Endothelial cell of umbilical vein (primary cell): ENCODE results near the gene TNRC6C. TPM values are rescaled to one million over a fixed set of nuclear protein-coding genes. Genes with fewer than 3 reads are reported as not detected.
"Not testable (repeated sequence)": the region's sequence is repeated elsewhere in the genome, so short reads cannot be mapped to it uniquely, and the experiment has no call there.

Experiments used
- BruUV-seq: library from RNA; stranded (reverse); fragments of 400-500 nt; replicated peaks from 2 replicates; lab custom pipeline; 2021; lab: Mats Ljungman, UMichigan
- CTCF ChIA-PET: fragments of 300-600, 350-600 bp; sonication (Branson Sonifier 250); formaldehyde crosslinking; loops from one replicate; lab custom pipeline; 2021; ENCODE audit warnings: antibody characterized with exemption, inconsistent platforms; lab: Charles Lee
- POLR2A ChIA-PET: fragments of 300-600, 350-600 bp; sonication (Branson Sonifier 250); formaldehyde crosslinking; loops from one replicate; lab custom pipeline; 2021; ENCODE audit warnings: antibody characterized with exemption, inconsistent platforms; lab: Charles Lee
- DNase-seq: peaks from one replicate; pipeline ENCODE4 v3.0.0-alpha.2; 2011; ENCODE audit warnings: low read depth, low spot score
- FAIRE-seq: peaks from 2 replicates; lab custom pipeline; 2011; peaks lifted over from hg19 to GRCh38; lab: Jason Lieb, UNC
- H2AFZ ChIP-seq: 2 replicates; pipeline ENCODE4 v1.6.0; 2012; ENCODE audit warnings: low read depth, low read length, control low read depth, inconsistent platforms
- H3K27ac ChIP-seq: 2 replicates; pipeline ENCODE4 v1.5.1; 2011; ENCODE audit warnings: low read depth, mild to moderate bottlenecking, control low read depth, low read length, moderate library complexity; ENCODE audit not compliant: insufficient read depth
- H3K27me3 ChIP-seq, 2 experiments: 2 replicates each; pipeline versions ENCODE4 v1.6.0 to v1.6.1; 2011; ENCODE audit warnings: low read length in 2 of 2, mixed read lengths in 1 of 2; ENCODE audit not compliant: control insufficient read depth in 2 of 2, insufficient read depth in 2 of 2
- H3K36me3 ChIP-seq, 2 experiments: 2 replicates in 1 of 2; 3 replicates in 1 of 2; pipeline ENCODE4 v1.5.1; 2011; ENCODE audit warnings: low read length in 2 of 2, mild to moderate bottlenecking in 1 of 2, moderate library complexity in 1 of 2; ENCODE audit not compliant: control insufficient read depth in 2 of 2, insufficient read depth in 2 of 2; ENCODE audit errors: extremely low read depth in 1 of 2
- H3K4me1 ChIP-seq: 3 replicates; pipeline ENCODE4 v1.5.1; 2011; ENCODE audit warnings: mild to moderate bottlenecking, low read length; ENCODE audit not compliant: control insufficient read depth, insufficient read depth; ENCODE audit errors: extremely low read depth
- H3K4me2 ChIP-seq: 2 replicates; pipeline ENCODE4 v1.6.1; 2011; ENCODE audit warnings: low read length, control low read depth, mixed read lengths; ENCODE audit not compliant: insufficient read depth
- H3K4me3 ChIP-seq, 3 experiments: fragments of 200-600 bp in 1 of 3; sonication (generic), shearing (Covaris generic) in 1 of 3; replicated peaks in 1 of 3; 2 replicates each; pipeline ENCODE4 v1.5.1; 2011 to 2016; ENCODE audit warnings: control low read depth in 3 of 3, low read length in 3 of 3, mild to moderate bottlenecking in 2 of 3, inconsistent platforms in 1 of 3, low read depth in 1 of 3, moderate library complexity in 1 of 3; ENCODE audit not compliant: insufficient read depth in 1 of 3
- H3K79me2 ChIP-seq: 2 replicates; pipeline ENCODE4 v1.6.0; 2012; ENCODE audit warnings: low read length, inconsistent platforms; ENCODE audit not compliant: control insufficient read depth, insufficient read depth
- H3K9ac ChIP-seq: replicated peaks from 2 replicates; pipeline ENCODE3; 2011; ENCODE audit warnings: low read length, control low read depth; ENCODE audit not compliant: insufficient read depth; ENCODE audit errors: extremely low read depth
- H3K9me1 ChIP-seq: replicated peaks from 3 replicates; pipeline ENCODE4 v1.6.0; 2011; ENCODE audit warnings: mild to moderate bottlenecking, low read length; ENCODE audit not compliant: control insufficient read depth, insufficient read depth; ENCODE audit errors: extremely low read depth
- H3K9me3 ChIP-seq: replicated peaks from 2 replicates; pipeline ENCODE4 v1.5.1; 2012; ENCODE audit warnings: low read length, inconsistent platforms; ENCODE audit not compliant: control insufficient read depth, insufficient read depth
- H4K20me1 ChIP-seq: replicated peaks from 2 replicates; pipeline ENCODE3; 2011; ENCODE audit warnings: mild to moderate bottlenecking, low read length; ENCODE audit not compliant: control insufficient read depth, insufficient read depth; ENCODE audit errors: extremely low read depth
- MYC ChIP-seq: IDR thresholded peaks from one replicate; pipeline ENCODE4 v1.6.1; 2011; ENCODE audit warnings: mild to moderate bottlenecking, low read depth, low read length
- dilution Hi-C: fragments of 300-500 bp; cut with MboI; formaldehyde crosslinking; loops from one replicate; pipeline ENCODE4 v1.15.0; 2019; ENCODE audit warnings: low sequenced_read_pairs; ENCODE audit not compliant: extremely low pct_ligation_motif_present
- intact Hi-C: fragments of 100-400 bp; cut with micrococcal nuclease; formaldehyde crosslinking; loops from one replicate; pipeline ENCODE4 v1.10.0; 2022
- polyA plus RNA-seq, 4 experiments: library from polyadenylated mRNA; depleted of rRNA in 3 of 4; stranded (reverse) in 3 of 4; unstranded in 1 of 4; fragments of >200 nt; gene quantifications; 2 replicates each; pipeline versions ENCODE4 v1.2.1 to v1.2.3, GENCODE V29; 2011 to 2012; ENCODE audit warnings: missing spikeins in 1 of 4
- total RNA-seq: library from RNA; stranded (reverse); gene quantifications from 2 replicates; pipeline ENCODE4 v1.2.3, GENCODE V29; 2021
- TF ChIP-seq, protein P1 (sequence below): IDR thresholded peaks from 2 replicates; pipeline ENCODE4 v1.6.1; 2011; ENCODE audit not compliant: insufficient read depth, insufficient read length

The TNRC6C gene
- total and polyA plus RNA-seq, 2 donors (not counting 3 experiments of a cell fraction or from before 2014, with no cell fraction given), result 2.1 to 17.5 TPM

DNA sequence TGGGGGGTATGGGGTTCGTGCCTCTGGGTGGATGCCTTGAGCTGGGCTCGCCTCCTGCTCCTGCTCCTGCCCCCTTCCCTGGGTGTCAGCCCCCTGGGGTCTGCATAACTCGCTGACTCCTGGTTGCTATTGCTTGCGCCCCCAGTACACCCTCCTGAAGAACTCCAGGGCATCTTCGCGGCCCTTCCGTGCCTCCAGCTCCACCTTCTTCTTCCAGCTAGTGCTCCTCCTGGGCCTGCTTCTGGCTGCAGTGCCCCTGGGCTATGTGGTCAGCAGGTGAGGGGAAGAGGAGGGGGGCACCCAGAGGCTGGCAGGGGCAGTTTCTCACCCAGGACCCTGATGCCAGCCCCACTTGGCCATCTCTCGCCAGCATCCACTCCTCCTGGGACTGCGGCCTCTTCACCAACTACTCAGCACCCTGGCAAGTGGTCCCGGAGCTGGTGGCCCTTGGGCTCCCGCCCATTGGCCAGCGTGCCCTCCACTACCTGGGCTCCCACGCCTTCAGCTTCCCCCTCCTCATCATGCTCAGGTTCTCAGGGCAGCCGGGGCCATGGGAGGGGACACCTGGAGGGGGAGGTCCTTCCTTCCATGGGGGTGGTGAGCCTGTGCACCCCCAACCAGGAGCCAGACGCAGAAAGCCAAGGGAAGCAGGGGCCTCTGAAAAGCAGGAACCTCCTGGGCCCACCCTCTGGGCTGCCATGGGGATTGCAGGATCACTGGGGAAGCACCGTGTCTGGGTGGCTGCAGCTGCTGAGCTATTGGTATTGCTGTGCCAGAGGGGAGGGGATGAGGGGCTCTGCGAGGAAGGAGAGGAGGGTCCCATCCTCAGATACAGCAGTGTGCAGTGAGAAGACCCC, 179.9 kb downstream of the TNRC6C start:
- no peaks in the 10 kb centered on the region for H3K27me3 ChIP-seq
- no peaks in the 10 kb centered on the region for H3K9me3 ChIP-seq
- H3K9me1 ChIP-seq, result no peaks in the 10 kb centered on the region
- no peaks in the 10 kb centered on the region for H4K20me1 ChIP-seq
- no peak overlapping the region for H3K27ac ChIP-seq
- peaks cover 14% of the 10 kb centered on the region for H3K4me1 ChIP-seq
- H2AFZ ChIP-seq, result no peak overlapping the region
- intact Hi-C loops (no loop called here), dilution Hi-C loops (no loop called here)
- ChIA-PET CTCF (interaction anchor here (0.8 to 1.3 kb wide), 6 partner anchors 11 to 124 kb away, joined by 3 to 5 read pairs (median 4); no protein-coding TSS in a partner anchor), POLR2A (no interaction called here)
- FAIRE-seq (no peak), DNase-seq (no peak)
- BruUV-seq, result no TSS peak
- TF ChIP-seq, protein P1, sequence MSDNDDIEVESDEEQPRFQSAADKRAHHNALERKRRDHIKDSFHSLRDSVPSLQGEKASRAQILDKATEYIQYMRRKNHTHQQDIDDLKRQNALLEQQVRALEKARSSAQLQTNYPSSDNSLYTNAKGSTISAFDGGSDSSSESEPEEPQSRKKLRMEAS, result no peak
- TF ChIP-seq MYC, result no peak
- H3K36me3 ChIP-seq, result no peaks in the 10 kb centered on the region
- H3K4me2 ChIP-seq, result no peak overlapping the region
- H3K4me3 ChIP-seq, result no peak overlapping the region
- H3K9ac ChIP-seq, result no peak overlapping the region
- H3K79me2 ChIP-seq, result no peaks in the 10 kb centered on the region

DNA sequence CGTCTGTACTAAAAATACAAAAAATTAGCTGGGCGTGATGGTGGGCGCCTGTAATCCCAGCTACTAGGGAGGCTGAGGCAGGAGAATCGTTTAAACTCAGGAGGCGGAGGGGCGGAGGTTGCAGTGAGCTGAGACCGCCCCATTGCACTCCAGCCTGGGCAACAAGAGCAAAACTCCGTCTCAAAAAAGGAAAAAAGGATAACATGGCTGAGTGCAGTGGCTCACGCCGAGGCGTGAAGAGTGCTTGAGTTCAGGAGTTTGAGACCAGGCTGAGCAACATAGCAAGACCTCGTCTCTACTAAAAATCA, 181.3 kb downstream of the TNRC6C start:
- FAIRE-seq, H3K79me2 ChIP-seq, H3K27ac ChIP-seq, H3K4me2 ChIP-seq, BruUV-seq, dilution Hi-C loops, DNase-seq, H3K9ac ChIP-seq, H3K9me1 ChIP-seq, H3K27me3 ChIP-seq, H3K36me3 ChIP-seq, H2AFZ ChIP-seq, H3K4me3 ChIP-seq, H3K9me3 ChIP-seq, POLR2A ChIA-PET, H4K20me1 ChIP-seq: not testable (repeated sequence)
- CTCF ChIA-PET, result interaction anchor here (1.0 to 1.6 kb wide), 2 partner anchors 12 to 36 kb away, joined by 3 to 4 read pairs; partner anchors contain the start of gene TMC6
- peaks cover 22% of the 10 kb centered on the region for H3K4me1 ChIP-seq
- intact Hi-C loops, result loop anchor here (1.0 to 2.0 kb wide), 3 partner anchors 11 to 47 kb away; partner anchors contain the start of genes AFMID, SYNGR2 and TK1
